Measurements from ENCODE around the gene MX2.

MX2 gene

DNA sequence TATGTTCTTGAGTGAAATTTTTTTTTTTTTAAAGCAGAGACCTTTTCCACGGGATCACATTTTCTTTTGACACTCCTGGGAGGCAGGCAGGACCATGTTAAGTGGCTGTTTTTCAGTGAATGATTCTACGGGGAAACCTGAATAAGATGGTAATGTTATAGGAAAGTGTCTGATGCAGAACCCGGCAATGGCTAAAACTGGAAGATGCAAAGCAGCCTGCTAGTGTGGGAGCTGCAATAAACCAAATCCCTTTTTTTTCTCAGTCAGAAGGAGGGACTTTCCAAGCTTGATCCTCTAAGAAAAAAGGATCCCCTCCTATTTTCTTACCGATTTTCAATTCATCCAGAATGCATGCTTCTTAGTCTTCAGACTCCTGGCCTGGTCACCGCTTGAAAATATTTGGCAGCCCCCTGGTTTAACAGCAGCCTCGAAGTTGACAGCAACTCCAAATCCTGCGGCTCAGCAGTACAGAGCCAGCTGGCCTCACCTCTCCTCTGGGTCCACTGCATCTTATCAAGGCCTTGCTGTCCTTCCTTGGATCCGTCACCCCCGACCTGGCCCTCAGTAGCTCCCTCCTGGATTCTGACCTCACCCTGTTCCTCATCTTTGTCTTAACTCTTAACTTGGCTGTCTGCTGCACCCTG lies 5.6 kb downstream of the MX2 start:
- H3K36me3 Mint-ChIP-seq, result no peaks in the 10 kb centered on the region
- H3K4me1 Mint-ChIP-seq, result peaks cover 76% of the 10 kb centered on the region
- peak; percentile 34 for ATAC-seq
- no peaks in the 10 kb centered on the region for H3K27me3 Mint-ChIP-seq
- peak overlapping the region; percentile 76 for H3K27ac Mint-ChIP-seq
- peak overlapping the region; percentile 63 for H3K4me3 Mint-ChIP-seq
- no peaks in the 10 kb centered on the region for H3K9me3 Mint-ChIP-seq

DNA sequence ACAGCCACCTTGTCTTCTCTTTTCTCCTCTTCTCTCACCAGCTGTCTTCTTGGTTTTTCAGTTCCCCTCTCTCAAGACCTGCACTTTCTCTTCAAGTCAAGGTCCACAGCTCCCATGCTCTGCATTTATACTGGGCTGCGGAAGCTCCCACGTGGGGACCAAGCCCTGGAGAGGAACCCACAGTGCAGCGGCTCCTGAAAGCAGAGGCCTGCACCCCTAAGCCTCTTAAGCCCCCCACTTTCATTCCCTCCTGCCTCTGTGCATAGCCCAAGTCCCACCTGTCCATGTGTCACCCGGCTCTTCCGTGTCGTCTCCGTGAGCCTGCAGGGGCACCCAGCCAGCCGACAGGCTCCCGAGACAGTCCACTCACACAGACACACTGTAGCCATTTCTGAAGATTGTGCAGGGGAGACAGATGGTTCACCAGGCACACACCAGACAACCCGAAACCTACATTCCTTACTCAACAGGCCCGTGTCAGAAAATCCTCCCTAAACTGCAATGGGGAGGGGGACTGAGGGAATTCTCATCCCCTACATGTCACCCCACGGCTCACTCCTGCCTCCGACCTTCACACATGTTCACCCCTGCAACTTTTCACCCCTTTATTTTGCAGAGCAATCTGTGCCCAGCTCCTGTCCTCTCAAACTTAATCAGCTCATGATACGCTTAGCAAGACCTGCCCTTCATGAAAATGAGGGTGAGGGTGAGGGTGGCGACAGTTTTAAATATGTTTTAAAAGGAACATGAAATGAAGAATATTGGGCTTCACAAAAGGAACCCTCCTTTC lies 6.3 kb downstream of the MX2 start:
- no peaks in the 10 kb centered on the region for H3K27me3 Mint-ChIP-seq
- ATAC-seq, result peak; percentile 91
- no peaks in the 10 kb centered on the region for H3K36me3 Mint-ChIP-seq
- H3K4me1 Mint-ChIP-seq, result peaks cover 68% of the 10 kb centered on the region
- peak overlapping the region; percentile 76 for H3K27ac Mint-ChIP-seq
- H3K9me3 Mint-ChIP-seq, result no peaks in the 10 kb centered on the region
- H3K4me3 Mint-ChIP-seq, result peak overlapping the region; percentile 63

DNA sequence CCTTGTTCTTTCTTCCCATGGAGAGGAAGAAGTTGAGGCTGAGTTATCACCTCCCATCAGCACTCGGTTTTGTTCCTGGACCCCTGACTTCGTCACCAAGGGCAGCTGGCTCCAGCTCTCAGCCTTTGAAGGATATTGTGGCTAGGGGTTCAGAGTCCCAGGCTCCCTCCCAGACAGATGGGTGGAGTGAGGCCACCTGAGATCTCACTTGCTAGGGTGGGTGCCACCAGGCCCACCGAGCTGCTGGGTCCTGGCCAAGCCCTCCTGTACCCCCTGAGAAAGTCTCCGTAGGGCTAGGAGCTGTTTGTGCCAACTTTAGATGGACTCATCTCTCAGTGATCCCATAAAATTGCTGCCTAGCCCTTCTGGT lies 6.9 kb downstream of the MX2 start:
- no peak for ATAC-seq
- no peaks in the 10 kb centered on the region for H3K9me3 Mint-ChIP-seq
- H3K4me3 Mint-ChIP-seq, result peak overlapping the region; percentile 80
- peaks cover 63% of the 10 kb centered on the region for H3K4me1 Mint-ChIP-seq
- H3K27ac Mint-ChIP-seq, result peak overlapping the region; percentile 76
- no peaks in the 10 kb centered on the region for H3K27me3 Mint-ChIP-seq
- H3K36me3 Mint-ChIP-seq, result no peaks in the 10 kb centered on the region

DNA sequence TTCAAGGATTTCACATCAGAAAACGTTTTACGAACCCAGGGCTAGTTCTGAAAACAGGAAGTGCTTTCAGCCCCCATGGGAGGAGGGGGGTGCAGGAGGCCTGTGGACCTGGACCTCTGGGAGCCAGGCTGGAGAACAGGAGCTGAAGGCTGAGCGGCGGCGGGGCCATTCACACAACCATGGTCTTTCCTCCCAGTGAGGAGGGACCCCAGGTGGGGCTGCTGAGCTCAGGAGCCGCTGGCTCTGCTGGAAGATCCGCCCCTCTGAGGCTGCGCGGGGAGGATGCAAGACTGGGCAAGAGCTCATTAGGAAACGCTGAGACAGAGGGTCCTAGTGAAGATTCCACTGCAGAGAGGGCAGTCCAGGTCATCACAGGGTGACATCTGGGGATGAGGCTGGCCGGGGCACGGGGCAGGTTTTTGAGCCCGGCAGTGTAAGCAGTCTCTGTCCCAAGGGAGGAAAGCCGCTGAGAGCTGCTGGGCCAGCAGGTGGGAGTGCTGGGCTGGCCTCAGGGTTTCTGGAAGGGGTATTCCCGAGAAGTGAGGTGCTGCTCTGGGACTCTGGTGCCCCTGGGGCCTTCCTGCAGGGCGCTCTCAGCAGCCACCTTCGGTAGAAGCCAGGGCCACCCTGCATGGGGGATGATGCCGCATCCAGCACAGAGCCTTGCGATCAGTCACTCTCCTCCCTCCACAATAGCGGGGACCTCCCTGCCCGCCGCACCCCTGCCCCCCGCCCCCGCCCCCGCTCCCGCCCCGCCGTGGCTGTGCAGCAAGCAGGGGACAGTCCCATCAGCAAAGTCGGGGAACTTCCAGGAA lies 7.5 kb downstream of the MX2 start:
- H3K27me3 Mint-ChIP-seq, result no peaks in the 10 kb centered on the region
- peak overlapping the region; percentile 76 for H3K27ac Mint-ChIP-seq
- ATAC-seq, result peak; percentile 70
- peaks cover 58% of the 10 kb centered on the region for H3K4me1 Mint-ChIP-seq
- no peaks in the 10 kb centered on the region for H3K9me3 Mint-ChIP-seq
- H3K4me3 Mint-ChIP-seq, result peak overlapping the region; percentile 80
- no peaks in the 10 kb centered on the region for H3K36me3 Mint-ChIP-seq

DNA sequence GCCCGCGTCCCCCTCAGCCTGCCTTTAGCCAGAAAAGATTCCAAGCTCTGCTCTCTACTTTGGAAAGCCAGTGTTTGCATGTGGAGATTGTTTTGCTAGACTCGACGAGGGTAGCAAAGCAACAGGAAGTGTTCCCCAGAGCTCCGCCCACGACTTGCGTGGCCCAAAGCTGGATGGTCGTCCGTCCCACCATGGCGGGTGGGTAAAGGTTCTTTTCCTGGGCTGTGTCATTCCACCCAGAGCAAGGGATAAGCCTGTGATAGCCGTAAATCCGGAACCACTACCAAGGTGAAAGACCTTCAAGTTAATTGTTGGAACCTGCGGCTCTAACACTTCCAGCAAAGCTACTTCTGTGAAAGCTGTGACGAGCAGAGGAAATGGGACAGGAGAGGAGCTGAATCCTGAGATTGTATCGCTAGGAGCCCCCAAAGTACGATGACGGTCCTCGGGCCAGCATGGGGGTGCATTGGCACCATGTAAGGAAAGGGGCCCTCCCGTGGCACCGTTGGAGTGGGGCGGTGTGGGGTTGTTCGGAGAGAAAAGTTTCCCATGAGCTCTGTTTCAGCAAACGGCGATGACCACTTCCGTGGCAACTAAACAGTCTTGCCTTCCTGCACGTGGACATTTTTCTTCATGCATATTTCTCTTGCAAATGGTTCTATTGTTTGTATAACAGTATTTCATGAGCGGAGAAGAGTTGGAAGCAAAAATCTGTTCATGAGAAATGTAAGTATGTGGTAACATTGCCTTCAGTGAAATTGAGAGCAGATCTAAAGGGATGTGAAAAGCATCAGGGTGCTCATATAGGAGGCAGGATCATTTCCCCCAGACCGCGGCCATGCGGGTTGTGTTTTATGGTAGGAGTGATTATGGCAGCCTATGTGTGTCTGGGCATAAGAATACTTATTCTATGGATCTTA lies 8.4 kb downstream of the MX2 start:
- no peaks in the 10 kb centered on the region for H3K9me3 Mint-ChIP-seq
- H3K4me3 Mint-ChIP-seq, result peak overlapping the region; percentile 80
- H3K36me3 Mint-ChIP-seq, result peaks cover 6% of the 10 kb centered on the region
- H3K27ac Mint-ChIP-seq, result peak overlapping the region; percentile 76
- no peaks in the 10 kb centered on the region for H3K27me3 Mint-ChIP-seq
- peaks cover 61% of the 10 kb centered on the region for H3K4me1 Mint-ChIP-seq
- peak; percentile 14 for ATAC-seq

DNA sequence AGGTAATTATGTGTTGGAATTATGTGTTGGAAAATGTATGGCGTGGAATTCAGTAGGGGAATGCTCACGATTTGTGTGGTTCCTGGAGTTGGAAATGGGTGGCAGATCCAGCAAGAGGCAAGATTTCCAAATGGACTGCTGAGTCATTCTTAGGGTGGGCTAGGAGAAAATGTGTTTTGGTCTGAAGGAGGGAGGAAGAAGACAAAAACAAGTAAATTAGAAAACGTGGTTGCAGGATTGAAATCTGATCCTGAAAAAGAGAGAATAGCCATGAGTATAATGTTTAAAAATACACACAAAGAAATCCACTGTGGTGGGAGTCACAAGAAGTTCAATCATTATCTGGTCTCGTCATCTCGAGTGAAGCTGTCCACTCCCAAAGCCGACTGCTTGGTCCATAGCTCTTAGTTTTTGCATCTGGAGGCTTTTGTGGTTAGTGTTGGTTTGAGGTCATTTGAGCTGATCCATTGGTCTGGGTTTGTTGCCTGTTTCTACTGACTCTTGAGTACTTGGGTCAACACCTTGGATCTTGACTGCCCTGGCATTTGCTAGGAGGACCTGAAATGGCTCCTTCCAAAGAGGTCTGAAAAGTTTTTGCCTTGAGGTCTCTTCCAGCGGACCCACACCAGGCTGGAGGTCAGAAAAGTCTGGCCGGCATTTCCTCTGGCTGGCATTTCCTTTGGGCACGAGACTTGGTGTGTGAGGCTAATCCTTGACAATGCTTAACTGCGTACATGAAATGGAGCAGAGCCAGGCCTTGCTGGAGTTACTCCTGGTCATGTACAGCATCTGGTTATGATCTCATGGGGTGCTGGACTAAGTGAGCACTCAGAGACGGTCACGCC lies 9.2 kb downstream of the MX2 start:
- Mint-ChIP-seq H3K9me3 (no peaks in the 10 kb centered on the region), H3K27ac (peak overlapping the region; percentile 76), H3K36me3 (peaks cover 6% of the 10 kb centered on the region), H3K4me1 (peaks cover 53% of the 10 kb centered on the region), H3K4me3 (peak overlapping the region; percentile 80), H3K27me3 (no peaks in the 10 kb centered on the region)
- no peak for ATAC-seq

DNA sequence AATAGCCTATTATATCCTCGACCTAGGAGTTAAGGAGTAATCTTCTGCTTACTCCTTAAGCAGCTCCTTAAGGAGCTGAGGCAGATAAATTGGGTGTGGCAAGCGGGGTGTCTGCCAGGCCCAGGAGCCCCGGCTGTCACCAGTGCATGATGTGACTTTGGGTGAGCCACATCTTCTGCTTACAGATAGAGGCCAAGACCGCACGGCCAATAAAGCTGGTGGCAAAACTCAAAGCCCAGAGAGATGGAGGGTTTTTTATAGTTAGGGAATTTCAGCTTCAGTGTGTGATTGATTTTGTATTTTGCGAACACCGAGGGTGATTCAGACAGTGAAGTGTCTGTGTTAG lies 9.8 kb downstream of the MX2 start:
- H3K27me3 Mint-ChIP-seq, result no peaks in the 10 kb centered on the region
- H3K4me3 Mint-ChIP-seq, result no peak overlapping the region
- no peaks in the 10 kb centered on the region for H3K9me3 Mint-ChIP-seq
- H3K27ac Mint-ChIP-seq, result no peak overlapping the region
- peaks cover 10% of the 10 kb centered on the region for H3K36me3 Mint-ChIP-seq
- H3K4me1 Mint-ChIP-seq, result peaks cover 47% of the 10 kb centered on the region
- no peak for ATAC-seq

DNA sequence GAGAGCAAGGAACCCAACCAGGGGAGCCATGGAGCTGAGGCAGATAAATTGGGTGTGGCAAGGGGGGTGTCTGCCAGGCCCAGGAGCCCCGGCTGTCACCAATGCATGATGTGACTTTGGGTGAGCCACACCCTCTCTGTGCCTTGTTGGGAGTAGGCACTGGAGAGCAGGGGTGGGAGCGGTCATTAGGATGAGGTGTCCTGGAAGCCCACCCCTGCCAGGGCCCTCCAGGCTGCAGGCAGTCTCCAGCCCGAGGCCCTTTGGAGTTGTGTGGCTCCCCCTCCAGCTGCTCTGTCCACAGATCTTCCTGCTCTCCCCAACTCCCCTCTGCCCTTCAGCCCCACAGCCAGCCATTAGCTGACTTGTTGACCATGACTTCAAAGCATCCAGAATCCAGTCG lies 11.4 kb downstream of the MX2 start:
- Mint-ChIP-seq H3K36me3 (peaks cover 25% of the 10 kb centered on the region), H3K9me3 (no peaks in the 10 kb centered on the region), H3K4me1 (peaks cover 42% of the 10 kb centered on the region), H3K4me3 (no peak overlapping the region), H3K27ac (no peak overlapping the region), H3K27me3 (no peaks in the 10 kb centered on the region)
- no peak for ATAC-seq

DNA sequence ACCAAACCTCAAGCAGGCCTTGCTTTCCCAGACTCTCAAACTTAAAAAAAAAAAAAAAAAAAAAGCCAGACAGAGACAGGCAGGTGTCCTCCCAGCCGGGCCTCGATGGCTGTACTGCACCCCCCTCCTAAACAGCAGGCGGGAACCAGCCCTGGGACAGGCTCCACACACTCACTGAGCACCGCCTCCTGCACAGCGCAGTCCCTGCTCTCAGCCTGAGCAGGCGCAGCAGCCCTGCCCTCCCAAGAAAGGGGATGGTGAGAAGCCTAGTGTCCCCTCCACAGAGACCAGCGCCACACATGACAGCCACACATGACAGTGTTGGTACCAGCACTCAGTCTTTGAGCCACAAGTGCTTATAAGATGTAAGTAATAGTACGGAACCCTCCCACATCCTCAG lies 11.9 kb downstream of the MX2 start:
- peaks cover 37% of the 10 kb centered on the region for H3K4me1 Mint-ChIP-seq
- peaks cover 25% of the 10 kb centered on the region for H3K36me3 Mint-ChIP-seq
- no peak for ATAC-seq
- no peak overlapping the region for H3K27ac Mint-ChIP-seq
- no peak overlapping the region for H3K4me3 Mint-ChIP-seq
- no peaks in the 10 kb centered on the region for H3K9me3 Mint-ChIP-seq
- H3K27me3 Mint-ChIP-seq, result no peaks in the 10 kb centered on the region

DNA sequence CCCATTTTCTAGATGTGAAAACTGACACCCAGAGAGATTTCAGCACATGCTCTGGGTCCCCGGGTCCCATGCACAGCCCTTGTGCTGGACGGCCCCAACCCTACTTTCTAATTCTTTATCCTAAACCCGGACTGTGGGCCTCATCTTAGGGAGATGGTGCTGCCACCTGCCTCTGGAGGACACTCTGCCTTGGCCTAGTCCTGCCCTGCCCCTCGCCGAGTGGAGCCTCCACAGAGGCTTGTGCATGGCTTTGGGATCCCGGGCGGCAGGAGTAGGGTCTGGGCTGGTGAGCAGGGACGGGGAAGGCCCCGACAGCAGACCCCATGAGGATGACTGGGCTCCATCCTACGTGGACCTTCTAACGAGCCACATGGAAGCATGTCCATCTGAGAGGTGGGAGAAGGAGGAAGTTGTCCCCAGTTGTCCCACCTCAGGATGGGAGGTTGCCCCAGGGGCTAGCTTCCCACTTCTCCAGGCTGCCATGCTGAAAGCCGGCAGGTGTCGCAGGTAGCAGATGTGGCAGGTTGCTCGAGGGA lies 12.4 kb downstream of the MX2 start:
- ATAC-seq, result no peak
- peaks cover 33% of the 10 kb centered on the region for H3K4me1 Mint-ChIP-seq
- H3K4me3 Mint-ChIP-seq, result no peak overlapping the region
- peaks cover 25% of the 10 kb centered on the region for H3K36me3 Mint-ChIP-seq
- no peak overlapping the region for H3K27ac Mint-ChIP-seq
- H3K9me3 Mint-ChIP-seq, result no peaks in the 10 kb centered on the region
- no peaks in the 10 kb centered on the region for H3K27me3 Mint-ChIP-seq

DNA sequence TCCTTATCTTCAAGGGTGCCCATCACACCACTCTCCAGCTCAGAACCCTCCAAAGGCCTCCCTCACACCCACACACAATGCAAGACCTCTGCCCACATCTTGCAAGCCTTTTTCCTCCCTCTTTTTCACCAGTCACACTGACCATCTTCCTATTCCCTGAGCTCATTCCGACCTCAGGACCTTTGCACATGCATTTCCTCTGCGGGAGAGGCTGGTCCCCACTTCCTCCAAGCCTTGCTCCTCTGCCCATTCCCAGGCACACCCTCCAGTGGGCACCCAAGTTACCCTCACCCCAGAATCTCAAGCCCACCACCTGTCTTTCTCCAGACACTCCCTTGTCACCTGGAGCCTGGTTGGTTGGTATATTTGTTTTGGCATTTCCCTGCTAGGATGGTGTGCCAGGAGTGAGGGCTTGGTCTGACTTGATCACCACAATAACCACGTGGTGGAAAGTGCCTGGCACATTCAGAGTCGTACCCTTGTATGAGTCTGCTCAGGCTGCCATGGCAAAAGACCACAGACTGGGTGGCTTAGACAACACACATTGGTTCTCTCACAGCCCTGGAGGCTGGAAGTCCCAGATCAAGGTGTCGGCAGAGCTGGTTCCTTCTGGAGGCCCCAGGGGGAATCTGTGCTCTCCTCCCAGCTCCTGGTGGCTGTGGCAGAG lies 13.2 kb downstream of the MX2 start:
- ATAC-seq, result peak; percentile 68
- no peak overlapping the region for H3K4me3 Mint-ChIP-seq
- H3K4me1 Mint-ChIP-seq, result peaks cover 29% of the 10 kb centered on the region
- H3K9me3 Mint-ChIP-seq, result no peaks in the 10 kb centered on the region
- H3K36me3 Mint-ChIP-seq, result peaks cover 27% of the 10 kb centered on the region
- peak overlapping the region; percentile 53 for H3K27ac Mint-ChIP-seq
- H3K27me3 Mint-ChIP-seq, result no peaks in the 10 kb centered on the region

DNA sequence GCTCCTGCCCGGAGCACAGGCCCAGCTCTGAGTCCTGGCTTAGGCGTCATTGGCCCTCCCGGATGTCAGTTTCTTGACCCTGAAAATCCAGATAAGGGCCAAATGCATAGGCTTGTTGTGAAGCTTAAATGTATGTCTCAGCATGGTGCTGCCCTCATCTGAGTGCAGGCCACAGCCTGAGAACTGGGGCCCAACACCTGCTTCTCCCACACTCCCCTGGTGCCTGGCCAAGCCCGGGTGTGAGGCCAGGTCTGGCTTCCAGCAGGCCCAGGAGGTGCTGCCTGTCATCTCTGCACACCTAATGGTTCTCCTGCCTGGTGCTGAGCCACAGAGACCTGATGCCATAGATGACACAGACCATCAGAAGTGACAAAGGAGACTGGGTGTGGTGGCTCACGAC lies 14.0 kb downstream of the MX2 start:
- no peak for ATAC-seq
- Mint-ChIP-seq H3K4me1 (peaks cover 20% of the 10 kb centered on the region), H3K9me3 (no peaks in the 10 kb centered on the region), H3K27ac (peak overlapping the region; percentile 53), H3K4me3 (no peak overlapping the region), H3K27me3 (no peaks in the 10 kb centered on the region), H3K36me3 (peaks cover 35% of the 10 kb centered on the region)

DNA sequence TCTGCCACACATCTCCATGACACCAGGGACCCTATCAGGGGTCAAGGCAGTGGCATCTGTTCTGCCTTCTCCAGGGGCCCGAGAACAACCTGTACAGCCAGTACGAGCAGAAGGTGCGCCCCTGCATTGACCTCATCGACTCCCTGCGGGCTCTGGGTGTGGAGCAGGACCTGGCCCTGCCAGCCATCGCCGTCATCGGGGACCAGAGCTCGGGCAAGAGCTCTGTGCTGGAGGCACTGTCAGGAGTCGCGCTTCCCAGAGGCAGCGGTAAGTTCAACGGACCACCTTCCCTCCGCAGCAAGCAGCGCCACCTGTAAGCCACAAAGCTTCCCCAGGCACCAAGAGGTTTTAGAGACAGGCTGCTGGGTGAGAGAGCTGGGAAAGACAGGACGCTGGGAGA lies 15.9 kb downstream of the MX2 start:
- Mint-ChIP-seq H3K4me3 (no peak overlapping the region), H3K9me3 (no peaks in the 10 kb centered on the region), H3K27ac (peak overlapping the region; percentile 10), H3K27me3 (no peaks in the 10 kb centered on the region), H3K36me3 (peaks cover 51% of the 10 kb centered on the region), H3K4me1 (peaks cover 18% of the 10 kb centered on the region)
- ATAC-seq, result no peak
